Articular chondrocyte of knee joint (primary cell): ENCODE data around the gene TCAIM. TPM values are rescaled to one million over a fixed set of nuclear protein-coding genes. Genes with fewer than 3 reads are reported as not detected.

Source experiments
- total RNA-seq: library from RNA; depleted of rRNA; stranded (reverse); fragments of >200 nt; gene quantifications from 2 replicates; pipeline ENCODE4 v1.2.3, GENCODE V29; 2012

TCAIM gene
- 28.9 and 30.3 TPM in 2 replicates for total RNA-seq

DNA sequence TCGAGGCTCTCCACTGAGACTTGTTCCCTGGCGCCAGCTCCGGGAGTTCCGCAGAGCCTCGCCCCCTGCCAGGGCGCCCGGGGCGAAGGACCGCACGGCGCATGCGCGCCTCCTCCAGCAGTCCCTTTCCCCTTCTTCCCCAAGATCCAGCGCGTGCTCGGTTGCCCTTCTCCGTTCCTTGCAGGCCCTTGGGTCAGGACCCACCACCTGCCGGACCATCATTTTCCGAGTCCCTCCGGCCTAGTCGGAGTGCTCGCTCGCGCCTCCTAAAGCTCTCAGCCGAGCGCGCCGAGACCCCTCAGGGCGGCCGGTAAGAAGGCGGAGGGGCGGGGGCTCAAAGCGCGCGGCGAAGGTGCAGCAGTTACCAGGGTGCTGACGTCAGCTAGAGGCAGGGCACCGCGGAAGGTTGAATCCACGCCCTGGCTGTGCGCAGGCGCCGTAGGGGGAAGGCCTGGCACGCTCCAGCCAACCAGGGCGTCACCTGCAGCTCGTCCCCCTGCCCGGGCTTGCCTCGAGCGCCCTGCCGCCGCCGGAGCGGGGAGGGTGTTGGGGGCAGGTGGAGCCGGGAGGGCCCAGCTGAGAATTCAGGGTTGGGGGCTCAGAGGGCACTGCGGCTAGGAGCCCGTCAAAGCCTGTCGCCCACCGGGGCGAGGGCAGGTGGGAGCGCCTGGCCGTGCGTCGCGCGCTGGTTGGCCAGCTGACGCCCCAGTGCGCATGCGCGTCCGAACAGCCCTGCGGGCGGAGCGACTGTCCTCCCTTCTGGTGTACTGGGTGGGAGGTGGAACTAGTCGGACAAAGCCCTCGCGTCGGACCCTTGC lies at the start of gene TCAIM:
TCAIM (plus strand) TSS at position 757 of the 818 bp plus-strand sequence. CDS start 16,017 bp downstream, outside the sequence.

Other genes with a start within 250 kb of the TCAIM start
- not detected in 2 replicates for gene TOPAZ1, start 96.9 kb upstream of the TCAIM start, total RNA-seq
- 9.8 and 10.2 TPM in 2 replicates for gene ZNF445, start 138.9 kb downstream of the TCAIM start, total RNA-seq
- 6.1 and 9.0 TPM in 2 replicates for gene ZKSCAN7, start 216.4 kb downstream of the TCAIM start, total RNA-seq
- 3.2 and 6.1 TPM in 2 replicates for gene ZNF660, start 246.2 kb downstream of the TCAIM start, total RNA-seq